Testis (tissue), 3 donors: Measurements from ENCODE around the gene PACS1. TPM values are rescaled to one million over a fixed set of nuclear protein-coding genes. Genes with fewer than 3 reads are reported as not detected.

Experiments
- DNase-seq: peaks from one replicate; pipeline ENCODE4 v3.0.0-alpha.2; 2019
- H3K27ac ChIP-seq, 2 donors: fragments of 200-600 bp; sonication (generic); one replicate each; pipeline ENCODE4 v1.5.1; 2019
- H3K27me3 ChIP-seq: fragments of 200-600 bp; sonication (generic); one replicate; pipeline ENCODE4 v1.5.1; 2019
- H3K36me3 ChIP-seq: fragments of 200-600 bp; sonication (generic); one replicate; pipeline ENCODE4 v1.5.1; 2017; ENCODE audit warnings: low read depth; ENCODE audit errors: missing control alignments
- H3K4me1 ChIP-seq: fragments of 200-600 bp; sonication (generic); one replicate; pipeline ENCODE4 v1.5.1; 2019
- H3K4me3 ChIP-seq, 2 donors: fragments of 200-600 bp; sonication (generic); one replicate each; pipeline ENCODE4 v1.5.1; 2017 to 2019
- H3K9me3 ChIP-seq: fragments of 200-600 bp; sonication (generic); one replicate; pipeline ENCODE4 v1.5.1; 2017
- POLR2A ChIP-seq: fragments of 450-650 bp; IDR thresholded peaks from one replicate; pipeline ENCODE4 v1.6.1; 2017; ENCODE audit warnings: antibody characterized with exemption, mild to moderate bottlenecking, moderate library complexity
- WGBS, 2 donors: methylation state at CpG; one replicate each; pipeline ENCODE4 v1.1.5; 2018; 5-methylcytosine and 5-hydroxymethylcytosine counted together
- intact Hi-C: fragments of 100-400 bp; cut with DNase I; formaldehyde crosslinking; loops from one replicate; pipeline ENCODE4 v1.15.1; 2023; ENCODE audit warnings: low total_unique reads
- polyA plus RNA-seq: library from polyadenylated mRNA; stranded (reverse); fragments of 350-450 nt; fragmentation: Illumina TruSeq; extraction: RNeasy Lipid Tissue Mini Kit (QIAGEN cat#74804); gene quantifications from one replicate; pipeline ENCODE4 v1.2.3, GENCODE V29; 2014; ENCODE audit warnings: low read depth, low replicate concordance; ENCODE audit not compliant: insufficient read depth
- total RNA-seq, 2 donors: library from RNA; depleted of rRNA; stranded (reverse); fragments of >200 nt; gene quantifications; one replicate each; pipeline ENCODE4 v1.2.3, GENCODE V29; 2016
- TF ChIP-seq, protein P1 (sequence below), 3 experiments: fragments of 450-650 bp in 2 of 3; fragments of 200-600 bp in 1 of 3; sonication (generic) in 1 of 3; IDR thresholded peaks; one replicate each; pipeline ENCODE4 v1.5.1; 2016 to 2019; ENCODE audit warnings: antibody characterized with exemption in 3 of 3, mild to moderate bottlenecking in 2 of 3, moderate library complexity in 1 of 3

Gene PACS1
- total and polyA plus RNA-seq, 3 donors from 2014 or later, result 111 to 131 (median 130) TPM

DNA sequence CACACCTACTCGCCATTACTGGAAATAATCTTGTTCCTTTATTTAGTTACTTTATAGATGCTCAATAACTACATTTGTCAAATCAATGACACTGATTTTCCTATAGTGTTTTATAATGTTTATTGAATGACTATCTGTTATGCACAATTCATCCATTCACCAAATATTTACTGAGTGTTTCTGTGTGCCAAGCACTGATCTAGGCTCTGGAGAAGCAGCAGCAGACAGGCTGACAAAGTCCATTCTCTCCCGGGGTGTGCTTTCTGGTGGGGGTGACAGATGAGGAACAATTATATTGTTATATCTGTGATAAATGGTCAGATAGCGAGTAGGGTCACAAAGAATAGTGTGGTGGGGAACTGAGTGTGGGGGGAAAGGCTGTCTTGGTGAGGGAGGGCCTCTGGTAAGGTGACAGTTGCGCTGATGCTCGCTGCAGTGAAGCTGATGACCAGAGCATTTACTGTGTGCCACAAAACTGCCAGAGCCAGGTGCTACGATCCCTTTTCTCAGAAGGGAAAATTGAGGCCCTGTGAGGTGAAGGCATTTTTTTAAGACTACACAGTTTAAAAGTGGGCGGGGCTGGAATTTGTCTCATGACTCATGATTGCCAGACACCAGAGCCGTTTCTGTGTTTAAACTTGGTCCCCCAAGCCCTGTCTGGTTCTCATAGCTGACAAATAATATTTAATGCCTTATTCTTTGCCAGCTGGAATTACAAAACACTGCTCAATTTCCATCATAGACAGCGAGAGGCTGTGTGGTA, 10.2 kb downstream of the PACS1 start:
- TF ChIP-seq POLR2A, result no peak
- TF ChIP-seq, protein P1, sequence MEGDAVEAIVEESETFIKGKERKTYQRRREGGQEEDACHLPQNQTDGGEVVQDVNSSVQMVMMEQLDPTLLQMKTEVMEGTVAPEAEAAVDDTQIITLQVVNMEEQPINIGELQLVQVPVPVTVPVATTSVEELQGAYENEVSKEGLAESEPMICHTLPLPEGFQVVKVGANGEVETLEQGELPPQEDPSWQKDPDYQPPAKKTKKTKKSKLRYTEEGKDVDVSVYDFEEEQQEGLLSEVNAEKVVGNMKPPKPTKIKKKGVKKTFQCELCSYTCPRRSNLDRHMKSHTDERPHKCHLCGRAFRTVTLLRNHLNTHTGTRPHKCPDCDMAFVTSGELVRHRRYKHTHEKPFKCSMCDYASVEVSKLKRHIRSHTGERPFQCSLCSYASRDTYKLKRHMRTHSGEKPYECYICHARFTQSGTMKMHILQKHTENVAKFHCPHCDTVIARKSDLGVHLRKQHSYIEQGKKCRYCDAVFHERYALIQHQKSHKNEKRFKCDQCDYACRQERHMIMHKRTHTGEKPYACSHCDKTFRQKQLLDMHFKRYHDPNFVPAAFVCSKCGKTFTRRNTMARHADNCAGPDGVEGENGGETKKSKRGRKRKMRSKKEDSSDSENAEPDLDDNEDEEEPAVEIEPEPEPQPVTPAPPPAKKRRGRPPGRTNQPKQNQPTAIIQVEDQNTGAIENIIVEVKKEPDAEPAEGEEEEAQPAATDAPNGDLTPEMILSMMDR (IDR thresholded peaks at IDR 0.05), result no peak
- no peak overlapping the region for H3K27ac ChIP-seq
- no peak for DNase-seq
- WGBS, 2 donors, result 80% methylated on average over 9 of the region's 9 CpGs
- peaks cover 23% of the 10 kb centered on the region for H3K4me1 ChIP-seq
- H3K27me3 ChIP-seq, result no peaks in the 10 kb centered on the region
- intact Hi-C loops, result no loop called here
- H3K4me3 ChIP-seq, result no peak overlapping the region
- H3K9me3 ChIP-seq, result no peaks in the 10 kb centered on the region
- no peaks in the 10 kb centered on the region for H3K36me3 ChIP-seq

DNA sequence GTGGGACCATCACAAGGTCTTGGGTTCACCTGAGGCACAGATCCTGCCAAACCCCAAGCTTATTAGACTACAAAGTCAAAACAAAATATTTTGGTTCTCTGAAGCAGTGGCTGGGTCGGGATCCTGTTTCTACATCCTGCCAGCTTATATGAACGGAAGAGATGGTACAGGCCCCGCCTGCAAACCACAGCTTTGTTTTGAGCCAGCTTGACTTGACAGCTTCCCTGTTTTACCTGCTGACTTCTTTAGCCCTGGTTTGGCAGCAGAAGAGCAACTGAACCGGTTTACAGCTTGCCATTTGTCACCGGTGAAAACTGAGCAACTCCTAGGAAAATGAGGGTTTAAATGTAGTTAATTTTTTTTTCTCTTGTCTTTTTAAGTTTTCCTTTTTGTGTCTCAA, 11.4 kb downstream of the PACS1 start:
- no peak overlapping the region for H3K4me3 ChIP-seq
- DNase-seq, result peak; percentile 51
- H3K27ac ChIP-seq, result no peak overlapping the region
- peaks cover 23% of the 10 kb centered on the region for H3K4me1 ChIP-seq
- TF ChIP-seq POLR2A, result no peak
- TF ChIP-seq, protein P1 (IDR thresholded peaks at IDR 0.05), result no peak
- intact Hi-C loops, result no loop called here
- no peaks in the 10 kb centered on the region for H3K36me3 ChIP-seq
- H3K9me3 ChIP-seq, result no peaks in the 10 kb centered on the region
- no peaks in the 10 kb centered on the region for H3K27me3 ChIP-seq
- 41 to 56% methylated on average over 5 of the region's 5 CpGs for WGBS, 2 donors

- TF ChIP-seq POLR2A, result no peak
- TF ChIP-seq, protein P1 (IDR thresholded peaks at IDR 0.05), result no peak
- Histone ChIP-seq H3K36me3 (no peaks in the 10 kb centered on the region), H3K4me1 (peaks cover 23% of the 10 kb centered on the region), H3K9me3 (no peaks in the 10 kb centered on the region), H3K4me3 (no peak overlapping the region), H3K27me3 (no peaks in the 10 kb centered on the region), H3K27ac (no peak overlapping the region)
- intact Hi-C loops, result no loop called here
- WGBS, 2 donors, result 57 to 63% methylated on average over 4 of the region's 4 CpGs
- DNase-seq, result no peak
These were observed 13.1 kb downstream of the PACS1 start for GRCh38 chr11:66082946-66083698.

GRCh38 chr11:66083767-66084166, 13.7 kb downstream of the PACS1 start:
- H3K27ac ChIP-seq, result no peak overlapping the region
- H3K9me3 ChIP-seq, result no peaks in the 10 kb centered on the region
- 88 to 94% methylated on average over 3 of the region's 3 CpGs for WGBS, 2 donors
- H3K4me3 ChIP-seq, result no peak overlapping the region
- intact Hi-C loops, result no loop called here
- TF ChIP-seq, protein P1 (IDR thresholded peaks at IDR 0.05), result no peak
- no peak for TF ChIP-seq POLR2A
- DNase-seq, result no peak
- no peaks in the 10 kb centered on the region for H3K27me3 ChIP-seq
- no peaks in the 10 kb centered on the region for H3K36me3 ChIP-seq
- peaks cover 23% of the 10 kb centered on the region for H3K4me1 ChIP-seq
